ENCODE results near the gene KRTAP9-9. TPM values are rescaled to one million over a fixed set of nuclear protein-coding genes. Genes with fewer than 3 reads are reported as not detected.

The KRTAP9-9 gene
- total RNA-seq, 1 donor from 2014 or later: not detected

DNA sequence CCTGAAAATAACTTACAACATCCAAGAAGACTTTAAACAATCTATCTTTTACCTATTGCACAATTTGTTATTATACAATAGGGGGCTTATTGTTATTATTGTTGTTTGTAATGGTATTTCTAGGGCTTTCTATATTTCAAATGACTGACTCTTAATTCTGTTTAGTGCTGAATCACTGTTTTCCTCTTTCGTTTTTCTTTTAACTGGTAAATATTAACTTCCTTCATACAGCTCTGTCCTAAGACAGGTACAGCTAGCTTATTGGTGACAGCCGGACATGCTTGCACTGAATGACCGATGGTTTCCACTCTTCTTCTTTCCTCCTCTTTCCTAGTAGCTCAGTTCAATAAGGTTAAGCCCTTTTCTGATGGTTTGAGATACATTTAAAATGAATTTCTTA lies 31.9 kb downstream of the KRTAP9-9 start:
- H3K4me3 ChIP-seq (ENCODE audit: low read depth, low read length): no peak overlapping the region
- TF ChIP-seq, protein P1, sequence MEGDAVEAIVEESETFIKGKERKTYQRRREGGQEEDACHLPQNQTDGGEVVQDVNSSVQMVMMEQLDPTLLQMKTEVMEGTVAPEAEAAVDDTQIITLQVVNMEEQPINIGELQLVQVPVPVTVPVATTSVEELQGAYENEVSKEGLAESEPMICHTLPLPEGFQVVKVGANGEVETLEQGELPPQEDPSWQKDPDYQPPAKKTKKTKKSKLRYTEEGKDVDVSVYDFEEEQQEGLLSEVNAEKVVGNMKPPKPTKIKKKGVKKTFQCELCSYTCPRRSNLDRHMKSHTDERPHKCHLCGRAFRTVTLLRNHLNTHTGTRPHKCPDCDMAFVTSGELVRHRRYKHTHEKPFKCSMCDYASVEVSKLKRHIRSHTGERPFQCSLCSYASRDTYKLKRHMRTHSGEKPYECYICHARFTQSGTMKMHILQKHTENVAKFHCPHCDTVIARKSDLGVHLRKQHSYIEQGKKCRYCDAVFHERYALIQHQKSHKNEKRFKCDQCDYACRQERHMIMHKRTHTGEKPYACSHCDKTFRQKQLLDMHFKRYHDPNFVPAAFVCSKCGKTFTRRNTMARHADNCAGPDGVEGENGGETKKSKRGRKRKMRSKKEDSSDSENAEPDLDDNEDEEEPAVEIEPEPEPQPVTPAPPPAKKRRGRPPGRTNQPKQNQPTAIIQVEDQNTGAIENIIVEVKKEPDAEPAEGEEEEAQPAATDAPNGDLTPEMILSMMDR (IDR thresholded peaks at IDR 0.05; ENCODE audit: insufficient read depth, low read length, poor library complexity, severe bottlenecking): no peak
- no peak for DNase-seq (ENCODE audit: low read depth)
- no peaks in the 10 kb centered on the region for H3K36me3 ChIP-seq (ENCODE audit: control insufficient read depth, insufficient read depth, low read length)
- no peaks in the 10 kb centered on the region for H3K27me3 ChIP-seq (ENCODE audit: control insufficient read depth, insufficient read depth, low read length)

DNA sequence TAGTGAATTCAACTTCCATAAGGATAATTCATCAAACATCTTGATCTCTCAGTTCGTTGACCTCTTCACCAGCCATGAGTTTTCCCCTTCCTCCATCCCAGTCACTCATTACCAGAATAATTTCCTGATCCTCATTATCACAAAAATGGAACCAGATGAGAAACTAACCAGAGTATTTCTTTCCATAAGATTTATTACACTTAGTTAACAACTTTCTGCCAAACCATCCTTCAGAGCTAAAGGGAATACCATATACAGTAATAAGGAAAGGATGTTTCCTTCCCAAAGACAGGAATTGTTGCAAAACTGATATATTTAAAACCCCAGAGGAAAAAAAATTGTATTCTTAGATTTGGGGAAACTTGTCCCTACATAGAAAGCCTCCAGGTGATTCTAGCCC lies 38.8 kb downstream of the KRTAP9-9 start:
- DNase-seq (ENCODE audit: low read depth): no peak
- Histone ChIP-seq H3K36me3 (ENCODE audit: control insufficient read depth, insufficient read depth, low read length) (no peaks in the 10 kb centered on the region), H3K27me3 (ENCODE audit: control insufficient read depth, insufficient read depth, low read length) (no peaks in the 10 kb centered on the region), H3K4me3 (ENCODE audit: low read depth, low read length) (no peak overlapping the region)
- TF ChIP-seq, protein P1 (IDR thresholded peaks at IDR 0.05; ENCODE audit: insufficient read depth, low read length, poor library complexity, severe bottlenecking): no peak

DNA sequence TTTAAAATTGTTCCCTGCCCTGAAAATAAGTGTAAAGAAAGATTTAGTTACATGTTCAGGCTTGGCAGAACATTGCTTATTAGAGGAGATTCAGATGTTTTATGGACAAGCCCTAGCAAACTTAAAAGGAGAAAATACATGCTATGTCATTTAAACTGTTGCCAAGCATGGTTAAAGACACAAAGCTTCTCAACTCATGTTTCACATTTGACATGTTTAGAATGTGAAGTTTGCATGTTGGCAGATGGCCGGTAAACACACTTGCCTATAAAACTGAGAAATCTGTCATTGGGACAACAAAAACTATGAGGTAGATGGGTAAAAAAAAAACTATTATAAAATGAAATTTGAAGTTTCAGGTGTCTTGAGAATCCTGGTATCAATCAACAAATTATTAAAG lies 41.7 kb downstream of the KRTAP9-9 start:
- no peaks in the 10 kb centered on the region for H3K36me3 ChIP-seq (ENCODE audit: control insufficient read depth, insufficient read depth, low read length)
- no peaks in the 10 kb centered on the region for H3K27me3 ChIP-seq (ENCODE audit: control insufficient read depth, insufficient read depth, low read length)
- TF ChIP-seq, protein P1 (IDR thresholded peaks at IDR 0.05; ENCODE audit: insufficient read depth, low read length, poor library complexity, severe bottlenecking): no peak
- no peak for DNase-seq (ENCODE audit: low read depth)
- no peak overlapping the region for H3K4me3 ChIP-seq (ENCODE audit: low read depth, low read length)

DNA sequence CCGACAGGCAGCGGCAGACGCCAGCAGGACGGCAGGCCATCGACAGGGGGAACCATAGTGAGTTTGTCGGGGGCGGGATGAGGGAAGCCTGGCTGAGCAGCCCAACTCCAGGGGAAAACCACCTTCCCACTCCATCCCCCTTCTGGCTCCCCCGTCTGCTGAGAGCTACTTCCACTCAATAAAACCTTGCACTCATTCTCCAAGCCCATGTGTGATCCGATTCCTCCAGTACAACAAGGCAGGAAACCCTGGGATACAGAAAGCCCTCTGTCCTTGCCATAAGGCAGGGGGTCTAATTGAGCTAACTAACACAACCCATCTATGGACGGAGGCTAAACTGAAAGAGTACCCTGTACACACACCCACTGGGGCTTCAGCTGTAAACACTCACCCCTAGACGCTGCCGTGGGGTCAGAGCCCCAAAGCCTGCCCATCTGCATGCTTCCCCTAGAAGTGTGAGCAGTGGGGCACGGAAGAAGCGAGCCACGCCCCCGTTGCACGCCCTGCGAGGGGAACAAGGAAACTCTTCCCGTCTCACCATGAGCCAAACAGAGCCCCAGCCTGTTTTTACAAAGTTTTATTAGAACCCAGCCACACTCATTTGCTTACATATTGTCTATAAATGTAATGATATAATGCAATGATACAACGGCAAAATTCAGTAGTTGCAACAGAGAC lies 43.4 kb downstream of the KRTAP9-9 start:
- H3K36me3 ChIP-seq (ENCODE audit: control insufficient read depth, insufficient read depth, low read length): no peaks in the 10 kb centered on the region
- H3K27me3 ChIP-seq (ENCODE audit: control insufficient read depth, insufficient read depth, low read length): no peaks in the 10 kb centered on the region
- TF ChIP-seq, protein P1 (IDR thresholded peaks at IDR 0.05; ENCODE audit: insufficient read depth, low read length, poor library complexity, severe bottlenecking): no peak
- no peak overlapping the region for H3K4me3 ChIP-seq (ENCODE audit: low read depth, low read length)
- no peak for DNase-seq (ENCODE audit: low read depth)

DNA sequence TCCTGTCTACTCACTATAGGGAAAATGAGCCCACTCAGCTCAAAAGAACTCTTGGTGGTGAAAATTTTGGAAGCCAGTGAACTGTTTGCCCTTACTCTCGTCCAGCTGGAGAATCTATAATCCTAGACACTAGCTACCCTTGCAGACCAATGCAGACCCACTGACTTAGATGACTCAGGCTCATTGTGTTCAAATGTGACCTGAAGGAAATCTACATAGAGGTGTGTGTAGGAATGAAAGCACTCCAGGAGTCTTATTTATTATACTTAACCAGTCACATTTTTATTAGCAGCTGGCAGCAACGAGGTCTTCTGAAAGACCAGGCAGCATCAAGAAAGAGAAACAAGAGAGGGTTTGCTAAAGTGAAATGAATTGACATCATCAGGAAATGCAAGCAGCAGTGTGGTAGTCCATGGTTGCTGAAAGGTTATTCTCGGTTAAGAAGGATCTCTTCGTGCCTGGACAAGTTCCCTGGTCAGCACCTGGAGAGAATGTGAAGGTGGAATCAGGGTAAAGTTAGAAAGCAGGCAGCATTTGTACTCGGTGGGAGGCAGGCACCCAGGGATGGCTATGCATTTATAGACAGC lies 46.1 kb downstream of the KRTAP9-9 start:
- no peaks in the 10 kb centered on the region for H3K27me3 ChIP-seq (ENCODE audit: control insufficient read depth, insufficient read depth, low read length)
- no peak overlapping the region for H3K4me3 ChIP-seq (ENCODE audit: low read depth, low read length)
- no peaks in the 10 kb centered on the region for H3K36me3 ChIP-seq (ENCODE audit: control insufficient read depth, insufficient read depth, low read length)
- DNase-seq (ENCODE audit: low read depth): no peak
- TF ChIP-seq, protein P1 (IDR thresholded peaks at IDR 0.05; ENCODE audit: insufficient read depth, low read length, poor library complexity, severe bottlenecking): no peak
